Upper lobe of left lung (tissue), 6 donors: Measurements from ENCODE around the gene VAV2. TPM values are rescaled to one million over a fixed set of nuclear protein-coding genes. Genes with fewer than 3 reads are reported as not detected.

ENCODE experiments used
- ATAC-seq, 2 donors: fragments of 200-7000 bp; cut with Tn5 transposase; one replicate each; pipeline ENCODE4 v1.9.1; 2022; ENCODE audit warnings: mild to moderate bottlenecking in 2 of 2, moderate library complexity in 2 of 2; ENCODE audit not compliant: low FRiP score in 2 of 2
- DNase-seq, 2 donors: peaks; one replicate each; pipeline ENCODE4 v3.0.0-alpha.2; 2019 to 2020
- H3K27ac ChIP-seq, 4 donors: fragments of 200-600 bp; sonication (generic); one replicate each; pipeline ENCODE4 v1.5.1; 2016 to 2019
- H3K27me3 ChIP-seq, 4 donors: fragments of 200-600 bp; sonication (generic); one replicate each; pipeline ENCODE4 v1.5.1; 2017 to 2019
- H3K36me3 ChIP-seq, 4 donors: fragments of 200-600 bp; sonication (generic); one replicate each; pipeline ENCODE4 v1.5.1; 2016 to 2019
- H3K4me1 ChIP-seq, 4 donors: fragments of 200-600 bp; sonication (generic); one replicate each; pipeline ENCODE4 v1.5.1; 2018 to 2019
- H3K4me3 ChIP-seq, 4 donors: fragments of 200-600 bp; sonication (generic); one replicate each; pipeline ENCODE4 v1.5.1; 2017 to 2019; ENCODE audit warnings: mild to moderate bottlenecking in 2 of 4, moderate library complexity in 1 of 4
- H3K9me3 ChIP-seq, 4 donors: fragments of 200-600 bp; sonication (generic); one replicate each; pipeline ENCODE4 v1.5.1; 2018 to 2019
- EP300 ChIP-seq, 4 donors: sonication (generic); formaldehyde crosslinking; IDR thresholded peaks; one replicate each; pipeline ENCODE4 v1.5.1; 2017; ENCODE audit warnings: antibody characterized with exemption in 4 of 4, control low read depth in 2 of 4
- POLR2A ChIP-seq, 4 donors: fragments of 450-650 bp; IDR thresholded peaks; one replicate each; pipeline ENCODE4 v1.5.1; 2016 to 2017; ENCODE audit warnings: antibody characterized with exemption in 4 of 4, mild to moderate bottlenecking in 2 of 4
- POLR2AphosphoS5 ChIP-seq, 2 donors: sonication (generic); formaldehyde crosslinking; IDR thresholded peaks; one replicate each; pipeline ENCODE4 v1.5.1; 2017; ENCODE audit warnings: antibody characterized with exemption in 2 of 2
- WGBS, 2 donors: methylation state at CpG; one replicate each; pipeline ENCODE4 v1.1.5; 2017 to 2018; 5-methylcytosine and 5-hydroxymethylcytosine counted together
- total RNA-seq, 6 donors: library from RNA; depleted of rRNA in 4 of 6; stranded (reverse); fragments of >200 nt in 4 of 6; gene quantifications; one replicate each; pipeline versions ENCODE4 v1.1.0 to v1.2.1, GENCODE V29; 2016 to 2021
- TF ChIP-seq, protein P1 (sequence below), 6 experiments: fragments of 450-650 bp in 4 of 6; fragments of 200-600 bp in 2 of 6; sonication (generic) in 2 of 6; IDR thresholded peaks; one replicate each; pipeline ENCODE4 v1.5.1; 2016 to 2019; ENCODE audit warnings: antibody characterized with exemption in 6 of 6
- donor health status: DM: no; HTN: no; CAD: no; lungs with moderate emphysema.
- donor health status: DM: no; HTN: yes; CAD: no; lungs with severe emphysema.

The VAV2 gene
- total RNA-seq, 6 donors from 2014 or later = 12.0 to 38.8 (median 22.0) TPM

DNA sequence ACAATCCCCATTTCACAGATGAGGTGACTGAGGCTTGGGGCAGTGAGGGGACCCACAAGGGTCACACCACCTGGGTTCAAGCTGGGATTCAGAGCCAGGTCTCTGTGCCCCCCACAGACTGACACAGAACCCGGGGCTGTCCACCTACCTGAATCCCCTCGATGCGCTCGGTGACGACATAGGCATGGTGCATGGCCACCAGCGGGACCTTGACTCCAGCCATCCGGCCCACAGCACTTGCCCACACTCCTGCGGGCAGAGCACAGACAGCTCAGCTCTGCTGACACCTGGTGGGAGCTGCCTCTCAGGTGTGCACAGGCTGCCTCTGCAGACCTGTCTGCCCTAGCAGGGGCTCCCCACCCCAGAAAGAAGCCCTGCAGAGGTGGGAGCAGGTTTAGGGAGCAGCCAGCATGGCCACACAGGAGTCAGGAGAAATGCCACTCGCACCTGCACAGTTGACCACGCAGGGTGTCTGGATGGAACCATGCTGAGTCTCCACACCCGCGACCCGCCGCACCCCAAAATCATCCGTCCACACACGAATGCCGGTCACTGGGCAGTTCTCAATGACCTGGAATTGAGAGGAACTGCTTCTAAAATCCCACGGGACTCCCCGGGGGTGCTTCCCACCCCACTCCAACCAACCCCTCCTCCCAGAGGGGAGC, 262.4 kb downstream of the VAV2 start:
- no peaks in the 10 kb centered on the region for H3K36me3 ChIP-seq
- H3K27ac ChIP-seq = no peak overlapping the region
- H3K4me1 ChIP-seq = no peaks in the 10 kb centered on the region
- H3K4me3 ChIP-seq = no peak overlapping the region
- H3K9me3 ChIP-seq = no peaks in the 10 kb centered on the region
- WGBS, 2 donors = 86 to 87% methylated on average over 11 to 18 of the region's 19 CpGs
- DNase-seq (peak in 1 of 2 donors; percentile 43), ATAC-seq (no peak)
- no peaks in the 10 kb centered on the region for H3K27me3 ChIP-seq
- no peak for TF ChIP-seq EP300 (IDR thresholded peaks at IDR 0.05)
- TF ChIP-seq, protein P1, sequence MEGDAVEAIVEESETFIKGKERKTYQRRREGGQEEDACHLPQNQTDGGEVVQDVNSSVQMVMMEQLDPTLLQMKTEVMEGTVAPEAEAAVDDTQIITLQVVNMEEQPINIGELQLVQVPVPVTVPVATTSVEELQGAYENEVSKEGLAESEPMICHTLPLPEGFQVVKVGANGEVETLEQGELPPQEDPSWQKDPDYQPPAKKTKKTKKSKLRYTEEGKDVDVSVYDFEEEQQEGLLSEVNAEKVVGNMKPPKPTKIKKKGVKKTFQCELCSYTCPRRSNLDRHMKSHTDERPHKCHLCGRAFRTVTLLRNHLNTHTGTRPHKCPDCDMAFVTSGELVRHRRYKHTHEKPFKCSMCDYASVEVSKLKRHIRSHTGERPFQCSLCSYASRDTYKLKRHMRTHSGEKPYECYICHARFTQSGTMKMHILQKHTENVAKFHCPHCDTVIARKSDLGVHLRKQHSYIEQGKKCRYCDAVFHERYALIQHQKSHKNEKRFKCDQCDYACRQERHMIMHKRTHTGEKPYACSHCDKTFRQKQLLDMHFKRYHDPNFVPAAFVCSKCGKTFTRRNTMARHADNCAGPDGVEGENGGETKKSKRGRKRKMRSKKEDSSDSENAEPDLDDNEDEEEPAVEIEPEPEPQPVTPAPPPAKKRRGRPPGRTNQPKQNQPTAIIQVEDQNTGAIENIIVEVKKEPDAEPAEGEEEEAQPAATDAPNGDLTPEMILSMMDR (IDR thresholded peaks at IDR 0.05) = no peak
- no peak for TF ChIP-seq POLR2AphosphoS5 (IDR thresholded peaks at IDR 0.05)
- TF ChIP-seq POLR2A (IDR thresholded peaks at IDR 0.05) = no peak

DNA sequence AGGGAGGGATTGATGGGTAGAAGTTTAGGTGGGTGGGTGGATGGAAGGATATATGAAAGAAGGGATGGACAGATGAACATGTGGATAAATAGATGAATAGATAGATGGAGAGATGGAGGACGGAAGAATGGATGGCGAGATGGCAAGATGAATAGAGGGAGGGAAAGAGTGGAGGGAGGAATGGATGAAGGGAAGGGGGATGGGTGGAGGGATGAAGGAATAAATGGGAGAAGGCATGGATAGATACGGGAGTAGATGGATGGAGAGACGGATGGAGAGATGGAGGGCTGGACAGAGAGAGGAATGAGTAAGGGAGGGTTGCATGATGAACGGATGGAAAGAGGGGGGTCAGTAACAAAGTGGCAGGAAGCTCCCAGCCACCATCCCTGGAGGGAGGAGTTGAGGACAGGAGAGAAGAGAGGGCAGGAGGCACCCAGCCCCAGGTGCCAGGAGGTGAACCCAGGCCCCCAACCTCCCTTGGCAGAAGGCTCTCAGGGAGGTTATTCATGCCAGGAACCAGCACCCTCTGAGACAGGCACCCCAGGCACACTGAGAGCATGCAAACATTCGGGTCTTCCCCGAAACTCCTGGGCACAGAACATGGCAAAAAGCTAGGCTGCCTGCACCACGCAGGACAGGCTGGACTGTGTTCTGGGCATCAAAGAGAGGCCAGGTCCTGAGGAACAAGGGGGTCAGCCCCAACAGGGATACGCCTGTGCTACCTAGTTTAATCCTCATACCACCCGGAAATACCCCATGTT, 263.1 kb downstream of the VAV2 start:
- 75 to 81% methylated on average over 8 to 10 of the region's 10 CpGs for WGBS, 2 donors
- H3K4me1 ChIP-seq = no peaks in the 10 kb centered on the region
- no peaks in the 10 kb centered on the region for H3K9me3 ChIP-seq
- DNase-seq = no peak
- no peak overlapping the region for H3K4me3 ChIP-seq
- no peak overlapping the region for H3K27ac ChIP-seq
- ATAC-seq = no peak
- H3K36me3 ChIP-seq = no peaks in the 10 kb centered on the region
- H3K27me3 ChIP-seq = no peaks in the 10 kb centered on the region
- TF ChIP-seq EP300 (IDR thresholded peaks at IDR 0.05) (no peak), POLR2AphosphoS5 (IDR thresholded peaks at IDR 0.05) (no peak), POLR2A (IDR thresholded peaks at IDR 0.05) (no peak)
- TF ChIP-seq, protein P1 (IDR thresholded peaks at IDR 0.05) = no peak

DNA sequence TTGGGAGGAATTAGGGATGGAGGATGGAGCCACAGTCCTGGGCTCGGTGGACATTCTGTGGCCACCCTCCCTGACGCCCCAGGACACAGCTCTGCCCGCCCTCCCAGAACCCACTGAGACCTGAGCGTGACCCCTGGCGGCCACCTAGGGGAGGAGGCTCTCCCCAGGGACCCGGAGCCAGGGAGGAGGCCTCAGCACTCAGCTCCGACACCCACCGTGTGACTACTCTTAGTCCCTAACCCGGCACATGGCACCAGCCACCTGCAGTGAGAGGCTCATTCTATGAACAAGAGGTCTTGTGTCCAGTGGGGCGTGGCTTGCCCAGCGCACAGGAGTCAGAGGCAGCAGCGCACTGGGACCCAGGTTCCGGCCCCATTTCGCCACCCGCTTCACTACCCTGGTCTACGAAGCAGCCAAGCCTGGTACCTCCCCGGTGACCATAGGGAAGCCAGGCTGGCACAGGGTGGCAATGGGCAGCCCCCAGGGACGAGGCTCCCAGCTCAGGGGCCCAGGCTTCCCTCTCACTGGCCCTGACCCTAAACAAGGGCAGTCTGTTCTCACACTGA, 264.2 kb downstream of the VAV2 start:
- no peaks in the 10 kb centered on the region for H3K9me3 ChIP-seq
- H3K27ac ChIP-seq = no peak overlapping the region
- no peaks in the 10 kb centered on the region for H3K4me1 ChIP-seq
- DNase-seq (peak; percentile 13 to 57), ATAC-seq (no peak)
- H3K4me3 ChIP-seq = no peak overlapping the region
- TF ChIP-seq, protein P1 (IDR thresholded peaks at IDR 0.05) = no peak
- TF ChIP-seq POLR2A (IDR thresholded peaks at IDR 0.05) = no peak
- no peak for TF ChIP-seq EP300 (IDR thresholded peaks at IDR 0.05)
- TF ChIP-seq POLR2AphosphoS5 (IDR thresholded peaks at IDR 0.05) = no peak
- H3K27me3 ChIP-seq = no peaks in the 10 kb centered on the region
- no peaks in the 10 kb centered on the region for H3K36me3 ChIP-seq
- 84% methylated on average over 6 to 18 of the region's 18 CpGs for WGBS, 2 donors

DNA sequence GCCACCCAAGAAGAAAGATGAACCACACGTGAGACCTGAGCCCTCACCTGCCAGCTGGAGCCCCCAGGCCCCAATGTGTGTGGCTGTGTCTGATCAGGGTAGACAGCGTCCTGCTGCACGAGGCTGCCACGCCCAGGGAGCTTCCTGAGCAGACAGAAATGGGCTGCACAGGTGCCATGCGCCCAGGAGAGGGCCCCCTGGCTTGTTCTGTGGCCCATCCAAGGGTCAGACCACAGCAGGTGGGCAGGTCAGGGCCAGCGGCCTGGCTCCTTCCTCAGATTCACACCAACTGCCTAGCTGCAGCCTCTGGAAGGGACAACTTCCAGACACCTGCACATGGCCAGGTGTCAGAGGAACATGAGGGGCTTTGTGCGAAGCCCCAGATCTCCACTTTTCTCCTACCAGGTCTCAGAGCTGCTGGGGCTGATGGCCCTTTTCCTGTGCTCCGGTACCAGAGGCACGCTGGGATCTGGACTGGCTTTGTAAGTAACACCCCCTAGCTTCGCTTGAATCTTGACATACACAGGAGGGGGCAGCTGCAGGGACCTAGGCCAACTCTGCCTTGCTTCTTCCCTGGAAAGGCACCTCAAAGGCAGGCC, 264.7 kb downstream of the VAV2 start:
- WGBS, 2 donors = 63 to 68% methylated on average over 4 to 10 of the region's 10 CpGs
- peak; percentile 12 to 54 for DNase-seq

More for the DNA sequence above, 264.7 kb downstream of the VAV2 start:
- no peaks in the 10 kb centered on the region for H3K4me1 ChIP-seq
- ATAC-seq = no peak
- TF ChIP-seq, protein P1 (IDR thresholded peaks at IDR 0.05) = no peak
- TF ChIP-seq POLR2AphosphoS5 (IDR thresholded peaks at IDR 0.05) (no peak), EP300 (IDR thresholded peaks at IDR 0.05) (no peak), POLR2A (IDR thresholded peaks at IDR 0.05) (no peak)
- H3K4me3 ChIP-seq = no peak overlapping the region
- H3K36me3 ChIP-seq = no peaks in the 10 kb centered on the region
- no peaks in the 10 kb centered on the region for H3K9me3 ChIP-seq
- H3K27me3 ChIP-seq = no peaks in the 10 kb centered on the region
- H3K27ac ChIP-seq = no peak overlapping the region
